ENCODE data around the gene SLC22A4. TPM values are rescaled to one million over a fixed set of nuclear protein-coding genes. Genes with fewer than 3 reads are reported as not detected.

Gene SLC22A4
- total RNA-seq, 1 experiment from 2014 or later = 0.72 TPM

GRCh38 chr5:132295505-132296411, 1.6 kb downstream of the SLC22A4 start:
- Histone ChIP-seq H2BK12ac (ENCODE audit: insufficient read length, low read depth, low read length) (no peak overlapping the region), H2AFZ (ENCODE audit: low read length) (no peak overlapping the region), H4K8ac (replicated peaks; ENCODE audit: insufficient read length, low read depth, low read length) (no peak overlapping the region), H3T11ph (ENCODE audit: low read length) (no peak overlapping the region), H3K18ac (ENCODE audit: insufficient read length, low read depth, low read length) (no peak overlapping the region), H2BK15ac (ENCODE audit: low read depth, low read length) (no peak overlapping the region), H4K5ac (ENCODE audit: insufficient read length, low read depth, low read length) (no peak overlapping the region), H4K20me1 (ENCODE audit: control insufficient read depth, insufficient read depth, insufficient read length) (no peaks in the 10 kb centered on the region), H3K4ac (ENCODE audit: low read depth, low read length) (no peak overlapping the region), H2AK5ac (ENCODE audit: insufficient read length, low read length) (no peak overlapping the region), H3K79me1 (ENCODE audit: insufficient read depth, low read depth, low read length, poor library complexity, severe bottlenecking) (no peaks in the 10 kb centered on the region), H2BK5ac (ENCODE audit: insufficient read length, low read length) (no peak overlapping the region), H3K9ac (ENCODE audit: extremely low read depth, insufficient read length, low read length) (no peak overlapping the region), H2BK20ac (ENCODE audit: low read depth, low read length, poor library complexity, severe bottlenecking) (no peak overlapping the region), H2BK120ac (ENCODE audit: low read depth, low read length, poor library complexity, severe bottlenecking) (no peak overlapping the region), H3K9me3 (ENCODE audit: control insufficient read depth, low read depth, low read length) (no peaks in the 10 kb centered on the region), H4K91ac (ENCODE audit: insufficient read length, low read depth, low read length) (no peak overlapping the region), H3K14ac (ENCODE audit: insufficient read depth, low read length) (no peak overlapping the region), H3K27ac (ENCODE audit: insufficient read length, low read depth, low read length) (no peak overlapping the region), H3K56ac (ENCODE audit: insufficient read length, low read depth, low read length) (no peak overlapping the region), H3K4me2 (ENCODE audit: insufficient read depth, insufficient read length, low read length) (peak overlapping the region; percentile 80), H3K79me2 (ENCODE audit: insufficient read depth, low read length) (no peaks in the 10 kb centered on the region), H3K4me1 (ENCODE audit: insufficient read depth, low read length) (no peaks in the 10 kb centered on the region), H3K23ac (ENCODE audit: insufficient read length, low read depth, low read length) (no peak overlapping the region), H3K23me2 (ENCODE audit: insufficient read length, low read depth, low read length, poor library complexity, severe bottlenecking) (peaks cover 18% of the 10 kb centered on the region), H3K27me3 (ENCODE audit: insufficient read depth, low read length) (peaks cover 3% of the 10 kb centered on the region; the same call in 1 of the 2 replicates)
- Mint-ChIP-seq H3K9me3 (no peaks in the 10 kb centered on the region; a peak in 1 of 5 replicates), H3K27ac (no peak overlapping the region), H3K36me3 (ENCODE audit: insufficient read depth in 1 of 3, low read depth in 3 of 3) (no peaks in the 10 kb centered on the region), H3K4me1 (peaks cover 20% of the 10 kb centered on the region in 2 experiments), H3K27me3 (ENCODE audit: low read depth) (peaks cover 26% of the 10 kb centered on the region), H3K4me3 (peak overlapping the region; percentile 78 to 91)
- TF ChIP-seq CTCF (conservative IDR thresholded peaks at IDR 0.05) = no peak
- WGBS (ENCODE audit: extremely low coverage, insufficient read length, low lambda C conversion rate) = no CpG with 5 or more reads among the region's 8 CpGs
- DNase-seq = no peak

All from H9 (cell line).